AG10803 (cell line): ENCODE measurements around the gene TBC1D23.

Experiments used
- DNase-seq: peaks from one replicate; pipeline ENCODE4 v3.0.0; 2010; ENCODE audit warnings: low read depth
- H3K4me3 ChIP-seq: 2 replicates; pipeline ENCODE4 v1.5.1; 2011; ENCODE audit warnings: mild to moderate bottlenecking, low read length, control low read depth
- TF ChIP-seq, protein P1 (sequence below): conservative IDR thresholded peaks from 2 replicates; pipeline ENCODE4 v1.5.1; 2011; ENCODE audit warnings: mild to moderate bottlenecking, low read length, control low read depth, inconsistent platforms

Gene TBC1D23

DNA sequence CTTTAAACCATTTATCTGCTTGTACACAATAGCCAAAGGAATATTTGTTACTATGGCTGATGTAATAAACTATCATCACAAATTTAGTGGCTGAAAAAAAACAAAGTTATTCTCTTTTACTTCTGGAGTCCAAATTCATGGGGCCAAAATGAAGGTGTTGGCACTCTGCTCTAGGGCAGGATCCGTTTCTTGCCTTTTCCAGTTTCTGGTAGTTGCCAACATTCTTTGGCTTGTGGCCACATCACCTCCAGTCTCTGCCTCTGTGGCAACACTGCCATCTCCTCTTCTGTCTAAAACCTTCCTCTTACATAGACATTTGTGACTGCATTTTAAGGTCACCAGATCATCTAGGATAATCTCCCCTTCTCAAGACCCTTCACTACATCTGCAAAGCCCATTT, 101.1 kb downstream of the TBC1D23 start:
- no peak for DNase-seq
- TF ChIP-seq, protein P1, sequence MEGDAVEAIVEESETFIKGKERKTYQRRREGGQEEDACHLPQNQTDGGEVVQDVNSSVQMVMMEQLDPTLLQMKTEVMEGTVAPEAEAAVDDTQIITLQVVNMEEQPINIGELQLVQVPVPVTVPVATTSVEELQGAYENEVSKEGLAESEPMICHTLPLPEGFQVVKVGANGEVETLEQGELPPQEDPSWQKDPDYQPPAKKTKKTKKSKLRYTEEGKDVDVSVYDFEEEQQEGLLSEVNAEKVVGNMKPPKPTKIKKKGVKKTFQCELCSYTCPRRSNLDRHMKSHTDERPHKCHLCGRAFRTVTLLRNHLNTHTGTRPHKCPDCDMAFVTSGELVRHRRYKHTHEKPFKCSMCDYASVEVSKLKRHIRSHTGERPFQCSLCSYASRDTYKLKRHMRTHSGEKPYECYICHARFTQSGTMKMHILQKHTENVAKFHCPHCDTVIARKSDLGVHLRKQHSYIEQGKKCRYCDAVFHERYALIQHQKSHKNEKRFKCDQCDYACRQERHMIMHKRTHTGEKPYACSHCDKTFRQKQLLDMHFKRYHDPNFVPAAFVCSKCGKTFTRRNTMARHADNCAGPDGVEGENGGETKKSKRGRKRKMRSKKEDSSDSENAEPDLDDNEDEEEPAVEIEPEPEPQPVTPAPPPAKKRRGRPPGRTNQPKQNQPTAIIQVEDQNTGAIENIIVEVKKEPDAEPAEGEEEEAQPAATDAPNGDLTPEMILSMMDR, result no peak
- H3K4me3 ChIP-seq, result no peak overlapping the region

DNA sequence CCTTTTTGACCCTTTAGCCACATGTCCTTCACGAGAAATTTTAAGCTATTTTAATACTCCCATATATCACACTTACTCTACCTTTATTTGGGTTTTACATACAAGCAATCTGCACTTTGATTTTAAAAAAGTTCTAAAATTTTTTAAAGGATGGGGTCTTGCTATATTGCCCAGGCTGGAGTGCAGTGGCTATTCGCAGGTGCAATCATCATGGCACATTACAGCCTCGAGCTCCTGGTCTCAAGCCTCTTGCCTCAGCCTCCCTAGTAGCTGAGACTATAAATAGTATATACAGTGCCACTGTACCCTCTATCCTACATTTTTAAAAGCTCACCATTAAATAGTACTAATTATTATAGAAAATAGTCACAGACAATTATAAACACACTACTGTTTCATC, 103.6 kb downstream of the TBC1D23 start:
- H3K4me3 ChIP-seq, result no peak overlapping the region
- TF ChIP-seq, protein P1, result no peak
- DNase-seq, result no peak

DNA sequence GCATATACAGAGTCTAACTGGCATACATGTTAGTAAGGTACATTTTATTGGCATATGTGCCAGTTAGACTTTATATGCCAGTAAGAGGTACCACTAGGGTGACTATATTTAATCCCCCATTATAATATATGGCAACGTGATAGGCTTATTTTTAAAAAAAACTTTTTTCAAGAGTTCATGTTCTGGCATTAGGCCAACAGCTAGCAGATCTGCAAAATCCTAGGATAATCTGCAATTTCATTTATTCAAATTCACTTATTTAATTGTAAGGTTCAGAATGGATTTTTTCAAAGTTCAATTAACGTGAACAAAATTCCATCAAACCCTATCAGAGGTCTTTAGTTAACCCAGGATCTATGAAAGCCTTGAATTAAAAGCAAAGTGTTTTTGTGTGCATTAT, 105.6 kb downstream of the TBC1D23 start:
- TF ChIP-seq, protein P1, result no peak
- no peak for DNase-seq
- no peak overlapping the region for H3K4me3 ChIP-seq

DNA sequence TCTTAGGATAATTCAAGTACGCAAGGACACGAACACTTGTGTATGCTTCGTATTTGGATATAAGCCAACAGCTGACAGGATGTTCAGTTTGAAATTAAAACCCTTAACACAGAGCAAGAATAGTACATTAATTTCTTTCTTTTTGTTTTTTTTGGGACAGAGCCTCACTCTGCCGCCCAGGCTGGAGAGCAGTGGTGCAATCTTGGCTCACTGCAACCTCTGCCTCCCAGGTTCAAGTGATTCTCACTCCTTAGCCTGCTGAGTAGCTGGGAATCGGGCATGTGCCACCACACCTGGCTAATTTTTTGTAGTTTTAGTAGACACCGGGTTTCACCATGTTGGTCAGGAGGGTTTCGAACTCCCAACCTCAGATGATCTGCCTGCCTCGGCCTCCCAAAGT, 107.6 kb downstream of the TBC1D23 start:
- DNase-seq, result no peak
- H3K4me3 ChIP-seq, result no peak overlapping the region
- TF ChIP-seq, protein P1, result no peak

DNA sequence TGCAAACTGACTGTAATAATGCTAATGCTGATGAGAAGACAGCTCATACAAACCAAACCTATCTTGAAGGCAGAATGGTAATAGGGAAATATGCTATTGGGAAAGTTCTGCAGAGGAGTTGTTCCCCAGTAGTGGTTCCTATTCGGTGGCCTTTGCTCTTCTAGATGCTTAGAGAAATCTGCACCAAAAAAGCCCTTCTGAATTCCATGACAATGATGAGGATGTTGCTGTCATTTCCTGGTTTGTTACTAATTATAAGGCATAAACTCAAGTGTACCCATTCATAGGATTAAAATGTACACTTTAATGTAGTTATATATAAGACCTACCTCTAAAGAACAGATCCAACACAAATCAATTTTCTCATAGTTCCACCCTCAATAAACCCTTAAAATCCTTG, 110.0 kb downstream of the TBC1D23 start:
- TF ChIP-seq, protein P1, result no peak
- no peak overlapping the region for H3K4me3 ChIP-seq
- DNase-seq, result no peak

DNA sequence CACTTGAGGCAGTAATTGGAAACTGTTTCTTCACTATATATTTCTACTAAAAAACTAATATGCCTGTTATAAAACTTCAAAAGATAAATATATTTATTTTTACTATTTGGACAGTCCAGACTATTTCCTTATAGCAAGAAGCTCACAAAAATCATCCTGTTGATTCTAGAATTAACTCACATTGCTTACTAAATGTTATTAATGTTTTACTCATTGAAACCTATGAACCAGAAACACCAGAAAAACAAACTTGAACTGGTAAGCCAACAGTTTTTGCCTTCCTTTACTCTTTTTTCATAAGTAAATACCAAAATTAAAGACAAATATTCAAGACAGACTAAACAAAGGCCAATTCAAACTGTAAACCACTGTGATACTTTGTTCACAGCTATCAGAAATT, 113.7 kb downstream of the TBC1D23 start:
- no peak overlapping the region for H3K4me3 ChIP-seq
- TF ChIP-seq, protein P1, result no peak
- DNase-seq, result no peak
